GM21360 (cell line): ENCODE results near the gene DELE1.

Experiments used
- ATAC-seq: cut with Tn5 transposase; IDR thresholded peaks from one replicate; pipeline ENCODE4 v1.9.1; 2021; ENCODE audit warnings: mild to moderate bottlenecking, moderate library complexity; ENCODE audit not compliant: unreplicated experiment

The DELE1 gene

GRCh38 chr5:141923448-141924313 lies at the start of gene DELE1:
DELE1 (plus strand) TSS chr5:141923871; CDS start chr5:141923942, 71 bp downstream.
- peak; percentile 92 for ATAC-seq

- ATAC-seq, result no peak
Measured at GRCh38 chr5:141873933-141874261, 49.8 kb upstream of the DELE1 start.

GRCh38 chr5:141874262-141874964 lies 49.3 kb upstream of the DELE1 start:
- ATAC-seq, result no peak

- no peak for ATAC-seq
Measured at GRCh38 chr5:141875022-141875740, 48.5 kb upstream of the DELE1 start.

- no peak for ATAC-seq
Measured at GRCh38 chr5:141875795-141876627, 47.7 kb upstream of the DELE1 start.

- ATAC-seq, result no peak
Measured at GRCh38 chr5:141876628-141877355, 46.9 kb upstream of the DELE1 start.

- ATAC-seq, result no peak
Measured at GRCh38 chr5:141877356-141878185, 46.1 kb upstream of the DELE1 start.

GRCh38 chr5:141878186-141878710 lies 45.4 kb upstream of the DELE1 start, which contains the start of gene PCDH1:
PCDH1 (minus strand) TSS chr5:141878410; CDS start chr5:141878262, 148 bp downstream.
- ATAC-seq, result no peak

- ATAC-seq, result peak; percentile 78
Measured at GRCh38 chr5:141878711-141879425, 44.8 kb upstream of the DELE1 start.

- ATAC-seq, result no peak
Measured at GRCh38 chr5:141879426-141879759, 44.3 kb upstream of the DELE1 start.

- ATAC-seq, result no peak
Measured at GRCh38 chr5:141879941-141880738, 43.5 kb upstream of the DELE1 start.

GRCh38 chr5:141880961-141881801 lies 42.5 kb upstream of the DELE1 start:
- no peak for ATAC-seq

GRCh38 chr5:141881886-141882285 lies 41.8 kb upstream of the DELE1 start:
- no peak for ATAC-seq

- ATAC-seq, result no peak
Measured at GRCh38 chr5:141882594-141883183, 41.0 kb upstream of the DELE1 start.

GRCh38 chr5:141883184-141883891 lies 40.3 kb upstream of the DELE1 start:
- ATAC-seq, result no peak
